ENCODE results near the gene EPB41L1. TPM values are rescaled to one million over a fixed set of nuclear protein-coding genes. Genes with fewer than 3 reads are reported as not detected.

Gene EPB41L1
- polyA plus RNA-seq, 1 donor from 2014 or later = 38.2 TPM

DNA sequence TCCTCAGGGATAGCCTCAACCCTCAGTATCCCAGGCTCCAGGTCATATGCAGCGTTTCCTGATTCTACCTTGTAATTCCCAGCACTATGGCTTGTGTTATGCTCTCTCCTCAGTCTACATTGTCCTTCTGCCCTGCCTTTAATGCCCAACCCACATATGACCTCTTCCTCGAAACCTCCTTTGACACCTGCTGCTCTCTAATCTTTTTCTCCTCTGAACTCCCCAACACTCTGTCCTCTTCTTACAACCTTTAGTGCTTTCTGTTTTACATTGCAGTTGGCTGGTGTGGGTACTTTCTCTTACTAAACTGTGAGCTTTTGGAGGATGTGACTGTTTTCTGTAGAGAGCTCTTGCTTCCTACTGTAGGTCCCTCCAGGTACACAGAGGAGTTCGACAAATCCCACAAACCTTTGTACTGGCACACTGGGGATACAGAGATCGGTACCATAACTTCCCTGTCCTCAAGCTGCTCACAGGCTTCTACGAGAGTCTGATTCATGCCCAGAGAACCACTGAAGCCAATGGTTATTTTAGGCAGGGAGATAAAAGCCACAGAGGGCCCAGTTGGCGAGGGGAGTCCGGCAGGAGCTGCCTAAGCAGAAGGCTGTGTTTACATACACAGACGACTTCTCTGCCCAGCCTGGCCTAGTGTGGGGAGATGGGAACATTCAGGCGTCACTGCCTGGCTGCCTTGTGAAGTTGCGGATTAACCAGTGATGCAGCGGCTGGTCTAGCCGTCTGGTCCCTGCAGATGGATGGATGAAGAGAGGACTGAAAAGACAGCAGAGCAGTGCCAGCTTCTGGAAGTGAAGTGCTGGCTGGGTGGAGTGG lies 8.4 kb upstream of the EPB41L1 start:
- H3K9ac ChIP-seq (ENCODE audit: low read length) = no peak overlapping the region
- TF ChIP-seq POLR2AphosphoS5 (IDR thresholded peaks at IDR 0.05) (no peak), TAF1 (IDR thresholded peaks at IDR 0.05; ENCODE audit: low read depth) (no peak), EZH2 (IDR thresholded peaks at IDR 0.05; ENCODE audit: borderline replicate concordance, insufficient read depth, low read length, poor library complexity, severe bottlenecking) (no peak)

DNA sequence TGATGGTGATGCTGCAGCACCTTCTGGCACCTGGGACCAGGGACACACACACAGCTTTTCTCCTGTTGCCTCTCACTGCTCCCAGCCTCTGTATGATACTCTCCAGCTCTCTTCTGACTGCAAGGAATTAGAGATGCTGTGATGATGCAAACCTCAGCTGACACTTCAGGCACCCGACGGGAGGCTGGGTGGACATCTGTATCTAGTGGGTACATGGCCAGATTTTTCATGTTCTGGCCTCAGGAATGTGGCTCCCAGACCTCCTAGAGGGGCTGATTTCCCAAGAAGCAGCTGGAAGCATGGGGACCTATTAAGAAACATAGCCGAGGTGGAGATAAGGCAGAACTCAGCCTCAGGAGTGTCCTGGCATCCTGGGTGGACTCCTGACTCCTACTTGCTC lies 6.8 kb upstream of the EPB41L1 start:
- H3K9me2 ChIP-seq (ENCODE audit: insufficient read depth, low read length) = no peaks in the 10 kb centered on the region
- no peaks in the 10 kb centered on the region for H3F3A ChIP-seq (ENCODE audit: insufficient read depth, low read length, poor library complexity, severe bottlenecking)
- no peaks in the 10 kb centered on the region for H4K20me1 ChIP-seq (ENCODE audit: insufficient read depth)
- TF ChIP-seq, protein P1, sequence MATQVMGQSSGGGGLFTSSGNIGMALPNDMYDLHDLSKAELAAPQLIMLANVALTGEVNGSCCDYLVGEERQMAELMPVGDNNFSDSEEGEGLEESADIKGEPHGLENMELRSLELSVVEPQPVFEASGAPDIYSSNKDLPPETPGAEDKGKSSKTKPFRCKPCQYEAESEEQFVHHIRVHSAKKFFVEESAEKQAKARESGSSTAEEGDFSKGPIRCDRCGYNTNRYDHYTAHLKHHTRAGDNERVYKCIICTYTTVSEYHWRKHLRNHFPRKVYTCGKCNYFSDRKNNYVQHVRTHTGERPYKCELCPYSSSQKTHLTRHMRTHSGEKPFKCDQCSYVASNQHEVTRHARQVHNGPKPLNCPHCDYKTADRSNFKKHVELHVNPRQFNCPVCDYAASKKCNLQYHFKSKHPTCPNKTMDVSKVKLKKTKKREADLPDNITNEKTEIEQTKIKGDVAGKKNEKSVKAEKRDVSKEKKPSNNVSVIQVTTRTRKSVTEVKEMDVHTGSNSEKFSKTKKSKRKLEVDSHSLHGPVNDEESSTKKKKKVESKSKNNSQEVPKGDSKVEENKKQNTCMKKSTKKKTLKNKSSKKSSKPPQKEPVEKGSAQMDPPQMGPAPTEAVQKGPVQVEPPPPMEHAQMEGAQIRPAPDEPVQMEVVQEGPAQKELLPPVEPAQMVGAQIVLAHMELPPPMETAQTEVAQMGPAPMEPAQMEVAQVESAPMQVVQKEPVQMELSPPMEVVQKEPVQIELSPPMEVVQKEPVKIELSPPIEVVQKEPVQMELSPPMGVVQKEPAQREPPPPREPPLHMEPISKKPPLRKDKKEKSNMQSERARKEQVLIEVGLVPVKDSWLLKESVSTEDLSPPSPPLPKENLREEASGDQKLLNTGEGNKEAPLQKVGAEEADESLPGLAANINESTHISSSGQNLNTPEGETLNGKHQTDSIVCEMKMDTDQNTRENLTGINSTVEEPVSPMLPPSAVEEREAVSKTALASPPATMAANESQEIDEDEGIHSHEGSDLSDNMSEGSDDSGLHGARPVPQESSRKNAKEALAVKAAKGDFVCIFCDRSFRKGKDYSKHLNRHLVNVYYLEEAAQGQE (IDR thresholded peaks at IDR 0.05; ENCODE audit: borderline replicate concordance) = no peak
- TF ChIP-seq MXI1 (conservative IDR thresholded peaks at IDR 0.05; ENCODE audit: poor library complexity, severe bottlenecking) (no peak), SMC3 (conservative IDR thresholded peaks at IDR 0.05; ENCODE audit: poor library complexity) (no peak), POLR2AphosphoS5 (IDR thresholded peaks at IDR 0.05) (no peak), EP300 (conservative IDR thresholded peaks at IDR 0.05; ENCODE audit: poor library complexity, severe bottlenecking) (no peak), EZH2 (IDR thresholded peaks at IDR 0.05; ENCODE audit: borderline replicate concordance, insufficient read depth, low read length, poor library complexity, severe bottlenecking) (no peak), TAF1 (IDR thresholded peaks at IDR 0.05; ENCODE audit: low read depth) (no peak), RAD21 (conservative IDR thresholded peaks at IDR 0.05) (no peak)
- TF ChIP-seq, protein P2, sequence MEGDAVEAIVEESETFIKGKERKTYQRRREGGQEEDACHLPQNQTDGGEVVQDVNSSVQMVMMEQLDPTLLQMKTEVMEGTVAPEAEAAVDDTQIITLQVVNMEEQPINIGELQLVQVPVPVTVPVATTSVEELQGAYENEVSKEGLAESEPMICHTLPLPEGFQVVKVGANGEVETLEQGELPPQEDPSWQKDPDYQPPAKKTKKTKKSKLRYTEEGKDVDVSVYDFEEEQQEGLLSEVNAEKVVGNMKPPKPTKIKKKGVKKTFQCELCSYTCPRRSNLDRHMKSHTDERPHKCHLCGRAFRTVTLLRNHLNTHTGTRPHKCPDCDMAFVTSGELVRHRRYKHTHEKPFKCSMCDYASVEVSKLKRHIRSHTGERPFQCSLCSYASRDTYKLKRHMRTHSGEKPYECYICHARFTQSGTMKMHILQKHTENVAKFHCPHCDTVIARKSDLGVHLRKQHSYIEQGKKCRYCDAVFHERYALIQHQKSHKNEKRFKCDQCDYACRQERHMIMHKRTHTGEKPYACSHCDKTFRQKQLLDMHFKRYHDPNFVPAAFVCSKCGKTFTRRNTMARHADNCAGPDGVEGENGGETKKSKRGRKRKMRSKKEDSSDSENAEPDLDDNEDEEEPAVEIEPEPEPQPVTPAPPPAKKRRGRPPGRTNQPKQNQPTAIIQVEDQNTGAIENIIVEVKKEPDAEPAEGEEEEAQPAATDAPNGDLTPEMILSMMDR (IDR thresholded peaks at IDR 0.05; ENCODE audit: poor library complexity, severe bottlenecking) = no peak
- H3K27ac ChIP-seq (ENCODE audit: low read length) = no peak overlapping the region
- H3K79me2 ChIP-seq (replicated peaks; ENCODE audit: insufficient read depth, low read length) = no peaks in the 10 kb centered on the region
- no peak overlapping the region for H3K4me3 ChIP-seq (ENCODE audit: low read length)
- no peaks in the 10 kb centered on the region for H3K36me3 ChIP-seq (ENCODE audit: insufficient read depth, low read length)
- H3K4me2 ChIP-seq (ENCODE audit: low read length) = no peak overlapping the region
- no peaks in the 10 kb centered on the region for H3K9me3 ChIP-seq (ENCODE audit: low read length)
- H3K27me3 ChIP-seq (ENCODE audit: insufficient read depth, low read depth, low read length) = no peaks in the 10 kb centered on the region
- no peak overlapping the region for H3K9ac ChIP-seq (ENCODE audit: low read length)
- no peak overlapping the region for H2AFZ ChIP-seq (ENCODE audit: low read depth, low read length)

More for the DNA sequence above, 8.4 kb upstream of the EPB41L1 start:
- Histone ChIP-seq H3K4me2 (ENCODE audit: low read length) (no peak overlapping the region), H3F3A (ENCODE audit: insufficient read depth, low read length, poor library complexity, severe bottlenecking) (no peaks in the 10 kb centered on the region), H3K27me3 (ENCODE audit: insufficient read depth, low read depth, low read length) (no peaks in the 10 kb centered on the region), H4K20me1 (ENCODE audit: insufficient read depth) (no peaks in the 10 kb centered on the region), H3K9me2 (ENCODE audit: insufficient read depth, low read length) (no peaks in the 10 kb centered on the region), H3K4me3 (ENCODE audit: low read length) (no peak overlapping the region), H3K36me3 (ENCODE audit: insufficient read depth, low read length) (no peaks in the 10 kb centered on the region), H3K79me2 (replicated peaks; ENCODE audit: insufficient read depth, low read length) (no peaks in the 10 kb centered on the region), H3K9me3 (ENCODE audit: low read length) (no peaks in the 10 kb centered on the region), H2AFZ (ENCODE audit: low read depth, low read length) (no peak overlapping the region), H3K27ac (ENCODE audit: low read length) (no peak overlapping the region)
